ENCODE data around the gene OXGR1.

GRCh38 chr13:96992633-96993032 lies 1.6 kb downstream of the OXGR1 start:
- TF ChIP-seq CTCF (IDR thresholded peaks at IDR 0.05) (no peak), POLR2A (IDR thresholded peaks at IDR 0.05) (no peak)

All from Peyer's patch (tissue), 4 donors.